ENCODE measurements around the gene ELAC2.
"Not testable (repeated sequence)": the region's sequence is repeated elsewhere in the genome, so short reads cannot be mapped to it uniquely, and the experiment has no call there.

ELAC2 gene

GRCh38 chr17:12987120-12987519 lies 30.7 kb downstream of the ELAC2 start:
- TF ChIP-seq, protein P1, sequence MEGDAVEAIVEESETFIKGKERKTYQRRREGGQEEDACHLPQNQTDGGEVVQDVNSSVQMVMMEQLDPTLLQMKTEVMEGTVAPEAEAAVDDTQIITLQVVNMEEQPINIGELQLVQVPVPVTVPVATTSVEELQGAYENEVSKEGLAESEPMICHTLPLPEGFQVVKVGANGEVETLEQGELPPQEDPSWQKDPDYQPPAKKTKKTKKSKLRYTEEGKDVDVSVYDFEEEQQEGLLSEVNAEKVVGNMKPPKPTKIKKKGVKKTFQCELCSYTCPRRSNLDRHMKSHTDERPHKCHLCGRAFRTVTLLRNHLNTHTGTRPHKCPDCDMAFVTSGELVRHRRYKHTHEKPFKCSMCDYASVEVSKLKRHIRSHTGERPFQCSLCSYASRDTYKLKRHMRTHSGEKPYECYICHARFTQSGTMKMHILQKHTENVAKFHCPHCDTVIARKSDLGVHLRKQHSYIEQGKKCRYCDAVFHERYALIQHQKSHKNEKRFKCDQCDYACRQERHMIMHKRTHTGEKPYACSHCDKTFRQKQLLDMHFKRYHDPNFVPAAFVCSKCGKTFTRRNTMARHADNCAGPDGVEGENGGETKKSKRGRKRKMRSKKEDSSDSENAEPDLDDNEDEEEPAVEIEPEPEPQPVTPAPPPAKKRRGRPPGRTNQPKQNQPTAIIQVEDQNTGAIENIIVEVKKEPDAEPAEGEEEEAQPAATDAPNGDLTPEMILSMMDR (IDR thresholded peaks at IDR 0.05; ENCODE audit: control insufficient read depth, insufficient read depth, low read depth, low read length, missing control alignments) = no peak
- no peak for DNase-seq (ENCODE audit: low read depth)
- H3K4me3 ChIP-seq (ENCODE audit: control insufficient read depth, low read depth, low read length) = no peak overlapping the region

GRCh38 chr17:12985431-12986293 lies 32.2 kb downstream of the ELAC2 start:
- TF ChIP-seq, protein P1 (IDR thresholded peaks at IDR 0.05; ENCODE audit: control insufficient read depth, insufficient read depth, low read depth, low read length, missing control alignments) = no peak
- H3K4me3 ChIP-seq (ENCODE audit: control insufficient read depth, low read depth, low read length) = no peak overlapping the region
- DNase-seq (ENCODE audit: low read depth) = no peak

DNA sequence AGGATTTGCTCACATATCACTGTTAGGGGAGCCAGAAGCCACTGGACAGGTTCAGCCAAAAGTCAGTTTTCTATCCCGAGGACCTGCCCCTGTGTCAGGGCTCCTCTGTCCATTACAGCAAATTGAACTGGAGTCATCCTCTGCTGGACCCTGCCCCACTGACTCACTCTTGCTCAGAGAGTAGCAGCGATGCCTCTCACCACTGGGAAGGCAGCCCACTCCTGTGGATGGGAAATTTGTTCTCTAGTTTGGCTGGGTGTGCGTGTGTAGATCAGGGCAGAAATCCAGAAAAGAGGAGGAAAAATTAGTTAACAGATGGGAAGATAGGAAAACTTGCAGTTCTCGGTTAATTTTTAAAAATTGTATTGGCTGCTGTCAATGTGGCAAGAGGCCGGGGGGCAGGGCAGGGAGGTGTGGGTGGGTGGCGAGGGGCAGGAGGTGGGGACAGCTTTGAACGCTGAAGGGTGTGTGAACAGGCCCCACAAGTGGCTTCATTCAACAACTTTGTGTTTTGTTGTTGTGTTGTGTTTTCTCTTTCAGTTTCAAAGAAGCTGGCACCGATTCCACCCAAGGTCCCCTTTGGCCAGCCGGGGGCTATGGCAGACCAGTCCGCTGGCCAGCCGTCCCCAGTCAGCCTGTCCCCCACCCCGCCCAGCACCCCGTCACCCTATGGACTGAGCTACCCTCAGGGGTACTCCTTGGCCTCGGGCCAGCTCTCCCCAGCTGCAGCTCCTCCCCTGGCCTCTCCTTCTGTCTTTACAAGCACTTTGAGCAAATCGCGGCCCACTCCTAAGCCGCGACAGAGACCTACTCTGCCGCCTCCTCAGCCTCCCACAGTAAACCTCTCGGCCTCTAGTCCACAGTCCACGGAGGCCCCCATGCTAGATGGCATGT lies 33.6 kb downstream of the ELAC2 start:
- peak; percentile 85 for DNase-seq (ENCODE audit: low read depth)
- H3K4me3 ChIP-seq (ENCODE audit: control insufficient read depth, low read depth, low read length) = peak overlapping the region; percentile 0
- TF ChIP-seq, protein P1 (IDR thresholded peaks at IDR 0.05; ENCODE audit: control insufficient read depth, insufficient read depth, low read depth, low read length, missing control alignments) = no peak

- TF ChIP-seq, protein P1 (IDR thresholded peaks at IDR 0.05; ENCODE audit: control insufficient read depth, insufficient read depth, low read depth, low read length, missing control alignments) = no peak
- no peak for DNase-seq (ENCODE audit: low read depth)
- no peak overlapping the region for H3K4me3 ChIP-seq (ENCODE audit: control insufficient read depth, low read depth, low read length)
These were observed 35.6 kb downstream of the ELAC2 start for GRCh38 chr17:12982224-12982623.

- TF ChIP-seq, protein P1 (IDR thresholded peaks at IDR 0.05; ENCODE audit: control insufficient read depth, insufficient read depth, low read depth, low read length, missing control alignments) = no peak
- H3K4me3 ChIP-seq (ENCODE audit: control insufficient read depth, low read depth, low read length) = no peak overlapping the region
- DNase-seq (ENCODE audit: low read depth) = no peak
These were observed 37.9 kb downstream of the ELAC2 start for GRCh38 chr17:12979826-12980500.

DNA sequence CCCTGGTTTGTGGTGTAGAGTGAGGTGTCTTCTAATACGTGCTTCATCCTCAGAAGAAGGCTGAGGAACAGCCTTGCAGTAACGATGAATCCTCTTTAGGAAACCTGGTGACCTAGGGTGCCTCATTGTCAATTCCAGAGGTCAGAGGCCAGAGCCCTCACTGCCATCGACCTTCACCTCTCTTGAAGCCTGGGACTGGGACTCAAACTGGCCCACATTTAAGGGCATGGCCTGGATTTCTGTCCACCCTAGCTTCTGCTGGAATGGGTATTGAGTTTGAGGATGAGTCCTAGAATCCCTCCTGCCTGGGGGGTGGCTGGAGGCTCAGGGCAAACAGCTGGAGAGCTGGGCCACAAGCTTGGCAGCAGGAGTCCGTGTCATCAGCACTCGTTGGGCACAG lies 38.6 kb downstream of the ELAC2 start:
- TF ChIP-seq, protein P1 (IDR thresholded peaks at IDR 0.05; ENCODE audit: control insufficient read depth, insufficient read depth, low read depth, low read length, missing control alignments) = no peak
- no peak overlapping the region for H3K4me3 ChIP-seq (ENCODE audit: control insufficient read depth, low read depth, low read length)
- DNase-seq (ENCODE audit: low read depth) = no peak

GRCh38 chr17:12978787-12979186 lies 39.0 kb downstream of the ELAC2 start:
- H3K4me3 ChIP-seq (ENCODE audit: control insufficient read depth, low read depth, low read length); DNase-seq (ENCODE audit: low read depth): not testable (repeated sequence)

All from AG09309 (cell line).